Skin of body (tissue), 2 donors: ENCODE data around the gene ESRRG. TPM values are rescaled to one million over a fixed set of nuclear protein-coding genes. Genes with fewer than 3 reads are reported as not detected.
"Not testable (repeated sequence)": the region's sequence is repeated elsewhere in the genome, so short reads cannot be mapped to it uniquely, and the experiment has no call there.

Experiments used
- DNase-seq: peaks from one replicate; lab custom pipeline; 2025; lab: John Stamatoyannopoulos, UW
- total RNA-seq: library from RNA; depleted of rRNA; stranded (reverse); fragments of >200 nt; gene quantifications from one replicate; pipeline ENCODE4 v1.2.3, GENCODE V29; 2014

The ESRRG gene
- total RNA-seq, 1 donor from 2014 or later, result 2.3 TPM

- no peak for DNase-seq
Observed at GRCh38 chr1:216576234-216576937, 146.8 kb downstream of the ESRRG start.

- no peak for DNase-seq
Observed at GRCh38 chr1:216566641-216567205, 156.5 kb downstream of the ESRRG start.

- DNase-seq, result no peak
Observed at GRCh38 chr1:216563087-216563486, 160.1 kb downstream of the ESRRG start.

GRCh38 chr1:216562383-216562782 is 160.8 kb downstream of the ESRRG start:
- DNase-seq, result no peak

- DNase-seq, result no peak
Observed at GRCh38 chr1:216560527-216560926, 162.7 kb downstream of the ESRRG start.

GRCh38 chr1:216559359-216559758 is 163.9 kb downstream of the ESRRG start:
- DNase-seq, result no peak

GRCh38 chr1:216555653-216556052 is 167.6 kb downstream of the ESRRG start:
- no peak for DNase-seq

- no peak for DNase-seq
Observed at GRCh38 chr1:216554934-216555333, 168.3 kb downstream of the ESRRG start.

GRCh38 chr1:216553766-216554165 is 169.5 kb downstream of the ESRRG start:
- DNase-seq, result no peak

GRCh38 chr1:216553040-216553439 is 170.2 kb downstream of the ESRRG start:
- no peak for DNase-seq

GRCh38 chr1:216549796-216550195 is 173.4 kb downstream of the ESRRG start:
- DNase-seq, result no peak

- no peak for DNase-seq
Observed at GRCh38 chr1:216542741-216543140, 180.5 kb downstream of the ESRRG start.

- DNase-seq, result no peak
Observed at GRCh38 chr1:216542263-216542662, 181.0 kb downstream of the ESRRG start.

- no peak for DNase-seq
Observed at GRCh38 chr1:216535751-216536150, 187.5 kb downstream of the ESRRG start.

- no peak for DNase-seq
Observed at GRCh38 chr1:216535059-216535458, 188.2 kb downstream of the ESRRG start.

- no peak for DNase-seq
Observed at GRCh38 chr1:216533776-216534175, 189.5 kb downstream of the ESRRG start.

GRCh38 chr1:216532251-216532798 is 190.9 kb downstream of the ESRRG start:
- DNase-seq, result no peak

- peak; percentile 17 for DNase-seq
Observed at GRCh38 chr1:216531263-216532239, 191.7 kb downstream of the ESRRG start.

- DNase-seq, result not testable (repeated sequence)
Observed at GRCh38 chr1:216529851-216530250, 193.4 kb downstream of the ESRRG start.

GRCh38 chr1:216528816-216529215 is 194.4 kb downstream of the ESRRG start:
- DNase-seq, result no peak

GRCh38 chr1:216523449-216524190 is 199.6 kb downstream of the ESRRG start:
- no peak for DNase-seq
